ENCODE results near the gene FBXO2. TPM values are rescaled to one million over a fixed set of nuclear protein-coding genes. Genes with fewer than 3 reads are reported as not detected.

The FBXO2 gene
- total RNA-seq, 1 experiment from 2014 or later = not detected

DNA sequence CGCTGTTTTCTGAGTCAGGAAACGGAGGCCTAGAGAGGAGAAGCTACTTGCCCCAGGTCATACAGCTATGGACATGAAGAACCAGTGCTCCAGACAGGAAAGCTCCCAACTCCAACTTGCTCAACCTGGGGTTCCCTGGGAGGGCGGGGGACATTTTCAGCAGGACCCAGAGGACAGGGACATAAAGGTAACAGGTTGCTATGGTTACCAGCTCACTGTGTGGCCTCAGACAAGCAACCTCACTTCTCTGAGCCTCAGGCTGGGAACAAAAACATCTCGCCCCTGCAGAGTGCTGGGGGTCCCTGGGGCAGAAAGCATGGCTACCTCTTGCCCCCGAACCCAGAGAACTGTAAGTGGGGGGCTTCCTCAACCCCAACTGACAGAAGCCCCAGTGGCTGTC is 16.1 kb downstream of the FBXO2 start:
- Histone ChIP-seq H3K9me3 (replicated peaks) (no peaks in the 10 kb centered on the region), H3K4me1 (no peaks in the 10 kb centered on the region), H3K4me3 (no peak overlapping the region), H3K27me3 (peaks cover 14% of the 10 kb centered on the region; the same call in 1 of the 2 replicates), H3K27ac (no peak overlapping the region), H3K36me3 (no peaks in the 10 kb centered on the region)
- no peak for DNase-seq

DNA sequence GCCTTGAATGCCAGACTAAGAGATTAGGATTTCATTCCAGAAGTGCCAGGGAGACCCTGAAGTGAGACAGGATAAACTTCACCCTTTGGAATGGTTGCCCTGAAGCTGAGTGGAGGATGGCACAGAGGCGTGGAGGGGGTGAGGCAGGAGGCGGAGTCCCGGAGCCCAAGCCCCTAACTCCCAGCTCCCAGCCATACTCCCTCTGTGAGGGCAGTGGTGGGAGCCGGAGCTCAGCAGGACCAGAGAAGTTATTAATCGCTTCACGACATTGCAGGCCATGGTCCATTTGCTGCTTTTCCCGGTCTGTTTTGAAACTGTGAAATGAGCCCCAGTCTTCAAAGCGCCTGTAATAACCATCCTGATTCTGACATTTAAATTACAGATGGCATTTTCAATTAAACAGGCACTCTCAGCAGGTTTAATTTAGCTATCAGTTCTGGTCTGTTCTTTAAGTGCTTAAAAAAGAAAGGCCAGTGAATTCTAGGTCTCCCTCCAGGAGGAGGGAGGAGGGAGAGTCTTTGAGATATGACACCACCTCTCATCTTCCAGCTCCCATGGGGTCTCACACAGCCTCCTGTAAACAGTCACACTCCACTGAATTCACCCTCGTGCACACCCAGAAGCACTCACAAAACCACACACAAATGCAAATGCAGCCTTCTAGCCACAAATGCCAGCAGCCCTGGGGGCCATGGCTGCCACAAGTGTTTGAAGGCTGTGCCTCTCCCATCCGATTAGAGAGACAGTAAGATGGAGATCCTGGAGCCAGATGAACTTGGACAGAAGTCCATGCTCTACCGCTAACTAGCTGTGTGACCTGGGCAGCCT is 19.6 kb downstream of the FBXO2 start:
- DNase-seq = no peak

DNA sequence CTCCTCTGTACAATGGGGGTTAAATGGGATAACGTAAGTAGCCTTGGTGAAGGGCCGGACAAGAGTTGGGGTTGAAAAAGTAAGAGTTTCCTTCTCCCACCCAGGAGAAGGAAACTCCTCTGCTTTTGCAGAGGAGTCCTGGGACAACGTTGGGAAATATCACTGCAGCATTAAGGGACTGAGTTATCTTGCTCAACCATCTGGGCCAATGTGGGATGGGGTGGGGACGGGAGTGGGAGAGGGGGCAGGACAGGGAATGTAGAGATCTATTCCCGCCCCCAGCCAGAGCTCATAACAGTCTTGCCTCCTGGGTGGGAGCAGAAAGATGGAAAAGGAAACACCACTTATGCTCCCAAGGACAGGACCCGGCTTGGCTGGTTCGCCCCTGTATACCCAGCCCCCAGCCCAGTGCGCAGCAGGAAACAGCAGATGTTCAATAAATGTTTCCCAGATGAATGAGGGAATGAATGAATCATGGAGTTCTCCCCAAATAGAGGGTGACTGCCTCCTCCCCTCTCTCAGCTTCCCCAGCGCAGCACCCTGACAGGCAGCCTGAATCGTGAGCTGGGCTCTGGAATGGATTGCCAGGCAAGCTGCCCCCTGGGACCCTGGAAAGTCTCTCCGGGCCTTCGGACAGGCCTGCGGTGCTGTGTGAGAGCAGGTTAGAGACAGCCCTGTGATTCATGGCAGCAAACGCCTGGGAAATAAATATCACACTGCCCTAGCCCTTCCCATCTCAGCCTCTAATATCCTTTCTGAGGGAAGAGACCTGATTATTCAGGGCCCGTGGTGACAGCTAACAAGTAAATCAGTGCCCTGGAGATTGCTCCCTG is 24.8 kb downstream of the FBXO2 start:
- H3K9me3 ChIP-seq (replicated peaks) = no peaks in the 10 kb centered on the region
- no peak for DNase-seq

More for the DNA sequence above, 19.6 kb downstream of the FBXO2 start:
- Histone ChIP-seq H3K36me3 (no peaks in the 10 kb centered on the region), H3K4me1 (no peaks in the 10 kb centered on the region), H3K9me3 (replicated peaks) (no peaks in the 10 kb centered on the region), H3K4me3 (no peak overlapping the region), H3K27me3 (peaks cover 21% of the 10 kb centered on the region), H3K27ac (no peak overlapping the region)

DNA sequence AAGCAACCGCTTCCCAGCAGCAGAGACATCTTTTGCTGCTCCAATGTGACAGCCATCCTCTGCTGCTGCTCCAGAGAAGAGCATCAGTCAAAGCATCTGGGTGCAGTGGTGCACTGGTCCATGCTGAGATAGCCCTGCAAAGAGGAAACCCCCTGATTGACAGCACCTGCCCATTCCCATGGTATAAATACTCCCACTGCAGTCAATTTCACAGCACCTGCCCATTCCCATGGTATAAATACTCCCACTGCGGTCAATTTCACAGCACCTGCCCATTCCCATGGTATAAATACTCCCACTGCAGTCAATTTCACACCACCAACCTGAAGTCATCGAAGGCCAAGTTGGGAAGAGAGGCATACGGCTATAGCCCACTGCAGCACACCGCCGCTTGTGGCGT is 25.5 kb downstream of the FBXO2 start:
- Histone ChIP-seq H3K9me3 (replicated peaks) (no peaks in the 10 kb centered on the region), H3K4me3 (no peak overlapping the region), H3K27ac (no peak overlapping the region), H3K27me3 (peaks cover 18% of the 10 kb centered on the region), H3K36me3 (no peaks in the 10 kb centered on the region), H3K4me1 (no peaks in the 10 kb centered on the region)
- no peak for DNase-seq

More for the DNA sequence above, 24.8 kb downstream of the FBXO2 start:
- no peak overlapping the region for H3K27ac ChIP-seq
- H3K4me1 ChIP-seq = no peaks in the 10 kb centered on the region
- peaks cover 13% of the 10 kb centered on the region for H3K27me3 ChIP-seq
- no peaks in the 10 kb centered on the region for H3K36me3 ChIP-seq
- no peak overlapping the region for H3K4me3 ChIP-seq

DNA sequence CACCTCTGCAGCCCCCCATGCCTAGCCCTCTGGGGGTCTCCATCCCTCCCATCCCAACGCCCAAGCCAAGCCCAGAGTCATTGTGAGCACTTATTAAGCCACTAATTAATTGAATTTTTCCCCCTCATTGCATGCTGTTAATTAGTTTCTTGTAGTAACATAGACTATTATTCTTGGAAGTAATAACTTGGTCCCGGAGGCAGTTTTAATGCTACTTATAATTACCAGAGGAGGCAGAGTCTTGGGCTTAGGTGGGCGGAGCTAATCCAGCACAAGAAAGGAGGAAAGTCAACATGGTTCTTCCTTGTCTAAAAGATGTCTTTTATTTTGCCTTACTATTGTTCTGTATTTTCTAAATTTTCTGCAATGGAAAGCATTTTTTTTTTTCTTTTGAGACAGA is 27.7 kb downstream of the FBXO2 start:
- no peaks in the 10 kb centered on the region for H3K36me3 ChIP-seq
- no peak for DNase-seq
- peaks cover 18% of the 10 kb centered on the region for H3K27me3 ChIP-seq

DNA sequence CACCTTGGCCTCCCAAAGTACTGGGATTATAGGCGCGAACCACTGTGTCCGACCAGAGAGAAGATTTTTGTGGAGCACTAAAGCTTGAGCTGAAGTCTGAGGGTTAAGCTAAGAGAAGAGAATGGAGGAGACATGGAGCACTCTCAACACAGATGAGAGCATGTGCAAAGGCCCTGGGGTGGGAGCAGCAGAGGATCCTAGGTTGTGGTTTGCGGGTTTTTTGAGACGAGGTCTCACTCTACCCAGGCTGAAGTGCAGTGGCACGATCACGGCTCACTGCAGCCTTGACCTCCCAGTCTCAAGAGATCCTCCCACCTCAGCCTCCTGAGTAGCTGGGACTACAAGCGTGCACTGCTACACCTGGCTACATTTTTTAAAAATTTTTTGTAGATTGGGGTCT is 30.5 kb downstream of the FBXO2 start:
- H3K9me3 ChIP-seq (replicated peaks) = no peaks in the 10 kb centered on the region
- DNase-seq = no peak
- no peaks in the 10 kb centered on the region for H3K36me3 ChIP-seq
- H3K27me3 ChIP-seq = peaks cover 13% of the 10 kb centered on the region; the same call in 1 of the 2 replicates
- no peaks in the 10 kb centered on the region for H3K4me1 ChIP-seq
- no peak overlapping the region for H3K4me3 ChIP-seq
- no peak overlapping the region for H3K27ac ChIP-seq

More for the DNA sequence above, 27.7 kb downstream of the FBXO2 start:
- Histone ChIP-seq H3K4me1 (no peaks in the 10 kb centered on the region), H3K9me3 (replicated peaks) (no peaks in the 10 kb centered on the region), H3K27ac (no peak overlapping the region), H3K4me3 (no peak overlapping the region)

DNA sequence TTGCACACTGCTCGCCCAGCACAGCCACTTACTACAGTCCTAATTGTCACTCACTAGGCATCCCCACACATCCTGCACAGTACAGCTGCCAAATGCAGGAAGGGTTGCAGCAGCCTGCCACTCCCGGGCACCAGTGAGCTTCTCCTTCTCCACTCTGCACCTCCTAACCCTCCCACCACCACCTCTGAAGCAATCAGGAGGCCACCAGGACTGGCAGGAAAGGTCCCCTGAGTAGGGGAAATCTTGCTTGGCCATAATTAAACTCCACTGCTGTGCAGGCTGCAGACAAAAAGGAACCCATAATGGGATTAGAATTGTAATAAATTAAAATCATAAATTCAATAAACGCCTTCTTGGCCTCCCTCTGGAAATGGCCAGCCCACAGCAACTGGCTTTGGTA is 31.8 kb downstream of the FBXO2 start:
- DNase-seq = no peak
- peaks cover 13% of the 10 kb centered on the region; the same call in 1 of the 2 replicates for H3K27me3 ChIP-seq
- H3K9me3 ChIP-seq (replicated peaks) = no peaks in the 10 kb centered on the region
- no peaks in the 10 kb centered on the region for H3K36me3 ChIP-seq
- H3K27ac ChIP-seq = no peak overlapping the region
- H3K4me3 ChIP-seq = no peak overlapping the region
- no peaks in the 10 kb centered on the region for H3K4me1 ChIP-seq

DNA sequence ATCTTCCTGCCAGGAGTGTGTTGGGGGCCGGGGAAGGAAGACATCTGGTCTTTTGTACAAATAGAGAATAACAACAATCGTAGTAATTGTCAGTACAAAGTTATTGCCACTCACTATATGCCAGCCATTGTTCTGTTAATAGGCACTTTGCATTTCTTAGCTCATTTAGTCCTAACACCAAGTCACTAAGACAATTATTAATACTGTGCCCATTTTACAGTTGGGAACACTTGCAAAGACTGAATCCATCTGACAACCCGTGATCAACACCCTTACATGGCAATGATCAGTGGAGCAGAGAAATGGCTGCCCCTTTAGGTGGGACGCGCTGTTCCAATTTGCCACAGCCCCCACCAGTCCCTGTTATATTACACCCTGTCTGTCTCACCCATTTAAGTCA is 33.3 kb downstream of the FBXO2 start:
- Histone ChIP-seq H3K27me3 (peaks cover 19% of the 10 kb centered on the region; the same call in 1 of the 2 replicates), H3K9me3 (replicated peaks) (no peaks in the 10 kb centered on the region), H3K4me3 (no peak overlapping the region), H3K36me3 (no peaks in the 10 kb centered on the region), H3K27ac (no peak overlapping the region), H3K4me1 (no peaks in the 10 kb centered on the region)
- no peak for DNase-seq

DNA sequence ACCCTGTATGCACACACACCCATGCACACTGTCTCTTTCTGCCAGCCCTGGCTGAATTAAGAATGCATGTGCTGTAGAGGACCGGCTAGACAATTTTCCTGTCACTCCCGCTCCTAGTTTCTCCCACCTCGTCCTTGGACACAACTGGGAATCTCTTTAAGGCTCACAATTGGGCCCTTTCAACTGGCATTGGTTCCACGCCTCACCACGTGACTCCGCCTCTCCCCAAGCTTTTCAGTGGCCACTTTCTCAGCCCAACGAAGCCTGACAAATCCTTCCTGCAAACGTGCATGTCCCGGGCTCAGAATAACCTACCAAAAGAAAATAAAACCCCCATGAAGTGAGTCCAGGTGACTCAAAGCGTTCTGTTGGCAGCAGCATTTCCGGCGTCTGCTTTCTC is 33.8 kb downstream of the FBXO2 start:
- Histone ChIP-seq H3K27me3 (peaks cover 20% of the 10 kb centered on the region; the same call in 1 of the 2 replicates), H3K9me3 (replicated peaks) (no peaks in the 10 kb centered on the region), H3K4me1 (no peaks in the 10 kb centered on the region), H3K4me3 (no peak overlapping the region), H3K27ac (no peak overlapping the region), H3K36me3 (no peaks in the 10 kb centered on the region)
- DNase-seq = no peak

DNA sequence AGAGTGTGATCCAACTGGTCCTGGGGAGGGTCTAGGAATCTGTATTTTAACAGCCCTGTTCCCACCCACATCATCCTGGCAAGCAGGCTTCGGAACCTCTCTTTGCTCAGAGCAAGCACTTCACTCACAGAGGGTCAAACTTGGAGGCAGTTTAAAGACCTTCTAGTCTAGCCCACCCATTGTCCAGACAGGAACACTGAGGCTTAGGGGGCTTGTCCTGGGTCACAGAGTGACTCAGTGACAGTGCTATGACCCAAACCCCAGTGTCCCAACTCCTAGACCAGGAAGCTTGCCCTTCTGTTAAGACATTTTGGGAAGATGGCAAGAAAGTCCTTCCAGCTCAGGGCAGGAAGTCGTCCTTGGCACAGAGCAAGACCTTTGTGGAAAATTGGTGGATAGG is 36.5 kb downstream of the FBXO2 start:
- no peak for DNase-seq
- H3K27ac ChIP-seq = no peak overlapping the region

DNA sequence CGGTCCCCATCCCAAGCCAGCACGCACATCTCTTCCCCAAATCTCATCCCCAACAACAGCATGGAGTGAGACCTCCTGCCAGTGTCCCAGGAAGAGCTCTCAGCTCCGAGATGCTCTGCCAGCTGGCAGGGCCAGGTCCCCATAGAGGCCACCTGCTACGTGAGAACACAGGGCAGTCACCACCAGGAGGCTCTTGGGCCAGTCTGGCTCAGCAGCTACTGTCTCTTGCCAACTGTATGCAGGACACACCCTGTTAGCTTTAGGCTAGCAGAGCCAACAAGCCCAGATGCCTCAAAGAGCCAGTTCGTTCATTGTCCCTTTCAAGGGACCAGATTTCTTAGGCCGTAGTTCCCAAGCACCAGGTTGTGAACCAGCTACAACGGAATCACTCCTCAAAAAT is 36.9 kb downstream of the FBXO2 start:
- DNase-seq = no peak
- Histone ChIP-seq H3K27me3 (peaks cover 15% of the 10 kb centered on the region; the same call in 1 of the 2 replicates), H3K4me1 (no peaks in the 10 kb centered on the region)

More for the DNA sequence above, 36.5 kb downstream of the FBXO2 start:
- H3K27me3 ChIP-seq = peaks cover 17% of the 10 kb centered on the region; the same call in 1 of the 2 replicates
- H3K36me3 ChIP-seq = no peaks in the 10 kb centered on the region
- no peak overlapping the region for H3K4me3 ChIP-seq
- no peaks in the 10 kb centered on the region for H3K4me1 ChIP-seq
- H3K9me3 ChIP-seq (replicated peaks) = no peaks in the 10 kb centered on the region

DNA sequence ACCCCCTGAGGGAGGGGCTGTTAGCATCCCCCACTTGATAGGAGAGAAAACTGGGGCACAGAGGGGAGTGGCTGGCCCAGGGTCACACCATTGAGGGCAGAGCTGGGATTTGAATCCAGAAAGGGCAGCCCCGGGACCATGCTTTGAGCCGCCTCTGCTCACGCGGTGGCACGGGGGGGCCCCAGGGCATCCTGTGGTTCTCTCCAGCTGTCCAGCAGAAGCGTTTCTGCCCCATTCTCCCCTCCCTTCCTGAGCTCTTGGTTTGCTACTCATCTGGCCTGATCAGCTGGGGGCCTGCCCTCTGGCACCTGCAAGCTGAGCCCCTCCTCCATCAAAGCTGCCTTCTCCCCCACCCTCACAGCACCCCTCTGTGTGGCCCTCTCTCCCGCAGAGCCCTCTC is 37.5 kb downstream of the FBXO2 start:
- no peaks in the 10 kb centered on the region for H3K9me3 ChIP-seq (replicated peaks)
- DNase-seq = no peak
- no peaks in the 10 kb centered on the region for H3K36me3 ChIP-seq
- H3K4me1 ChIP-seq = no peaks in the 10 kb centered on the region
- H3K27ac ChIP-seq = no peak overlapping the region
- H3K4me3 ChIP-seq = no peak overlapping the region
- peaks cover 11% of the 10 kb centered on the region; the same call in 1 of the 2 replicates for H3K27me3 ChIP-seq

More for the DNA sequence above, 36.9 kb downstream of the FBXO2 start:
- no peaks in the 10 kb centered on the region for H3K9me3 ChIP-seq (replicated peaks)
- H3K27ac ChIP-seq = no peak overlapping the region
- no peak overlapping the region for H3K4me3 ChIP-seq
- no peaks in the 10 kb centered on the region for H3K36me3 ChIP-seq

DNA sequence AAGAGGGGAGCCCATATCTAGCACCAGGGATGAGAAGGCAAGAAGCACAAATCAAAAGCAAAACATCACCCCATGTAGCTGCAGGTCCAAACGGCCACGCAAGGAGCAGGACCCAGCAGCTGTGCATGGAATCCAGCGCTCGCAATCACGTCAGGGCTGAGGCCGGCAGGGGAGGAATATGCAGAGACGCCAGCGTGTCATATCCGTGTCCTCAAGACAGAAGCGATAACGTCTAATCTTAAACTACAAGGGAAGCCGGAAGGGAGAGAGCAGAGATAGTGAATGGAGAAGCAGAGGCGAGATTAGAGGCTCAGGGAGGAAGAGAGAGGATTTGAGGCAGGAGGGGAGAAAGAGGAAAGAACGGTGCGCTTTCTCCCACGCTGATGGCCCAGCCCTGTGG is 39.1 kb downstream of the FBXO2 start:
- H3K36me3 ChIP-seq = no peaks in the 10 kb centered on the region
- H3K27ac ChIP-seq = no peak overlapping the region
- H3K27me3 ChIP-seq = peaks cover 11% of the 10 kb centered on the region; the same call in 1 of the 2 replicates
- H3K4me3 ChIP-seq = no peak overlapping the region
- no peaks in the 10 kb centered on the region for H3K9me3 ChIP-seq (replicated peaks)
- no peak for DNase-seq
- no peaks in the 10 kb centered on the region for H3K4me1 ChIP-seq

DNA sequence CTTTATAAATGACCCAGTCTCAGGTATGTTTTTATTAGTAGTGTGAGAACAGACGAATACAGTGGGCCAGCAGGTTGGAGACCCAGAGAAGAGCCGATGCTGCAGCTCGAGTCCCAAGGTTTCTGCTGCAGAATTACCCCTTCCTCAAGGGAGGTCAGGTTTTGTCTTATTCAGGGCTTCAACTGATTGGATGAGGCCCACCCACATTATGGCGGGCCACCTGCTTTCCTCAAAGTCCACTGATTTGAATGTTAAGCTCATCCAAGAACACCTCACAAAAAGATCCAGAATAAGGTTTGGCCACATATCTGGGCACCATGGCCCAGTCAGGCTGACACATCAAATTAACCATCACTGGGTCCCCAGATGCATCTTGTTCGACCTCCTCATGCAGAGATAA is 40.9 kb downstream of the FBXO2 start:
- Histone ChIP-seq H3K4me3 (no peak overlapping the region), H3K4me1 (no peaks in the 10 kb centered on the region), H3K9me3 (replicated peaks) (no peaks in the 10 kb centered on the region), H3K36me3 (no peaks in the 10 kb centered on the region), H3K27ac (no peak overlapping the region), H3K27me3 (peaks cover 11% of the 10 kb centered on the region; the same call in 1 of the 2 replicates)
- DNase-seq = no peak

All from SJCRH30 (cell line).